ENCODE results near the gene ARHGEF37.
"Not testable (repeated sequence)": the region's sequence is repeated elsewhere in the genome, so short reads cannot be mapped to it uniquely, and the experiment has no call there.

Gene ARHGEF37

DNA sequence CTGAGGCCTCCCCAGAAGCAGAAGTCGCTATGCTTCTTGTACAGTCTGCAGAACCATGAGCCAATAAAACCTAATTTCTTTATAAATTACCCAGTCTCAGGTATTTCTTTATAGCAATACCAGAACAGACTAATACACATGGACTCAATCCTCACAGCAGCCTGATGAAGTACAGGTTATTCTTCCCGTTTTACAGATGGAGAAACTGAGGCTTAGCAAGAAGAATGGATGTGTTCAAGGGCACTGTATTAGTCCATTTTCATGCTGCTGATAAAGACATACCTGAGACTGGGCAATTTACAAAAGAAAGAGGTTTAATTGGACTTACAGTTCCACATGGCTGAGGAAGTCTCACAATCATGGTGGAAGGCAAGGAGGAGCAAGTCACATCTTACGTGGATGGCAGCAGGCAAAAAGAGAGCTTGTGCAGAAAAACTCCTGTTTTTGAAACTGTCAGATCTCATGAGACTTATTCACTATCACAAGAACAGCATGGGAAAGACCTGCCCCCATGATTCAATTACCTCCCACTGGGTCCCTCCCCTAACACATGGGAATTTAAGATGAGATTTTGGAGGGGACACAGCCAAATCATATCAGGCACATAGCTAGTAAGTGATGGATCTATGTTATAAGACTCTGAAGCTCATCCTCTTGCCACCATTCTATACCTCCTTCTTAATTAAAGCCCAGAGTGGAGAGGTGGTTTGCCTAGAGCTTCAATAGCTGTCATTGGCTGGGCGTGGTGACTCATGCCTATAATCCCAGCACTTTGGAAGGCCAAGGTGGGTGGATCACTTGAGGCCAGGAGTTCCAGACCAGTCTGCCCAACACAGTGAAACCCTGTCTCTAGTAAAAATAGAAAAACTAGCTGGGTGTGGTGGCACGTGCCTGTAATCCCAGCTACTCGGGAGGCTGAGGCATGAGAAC lies 67.4 kb downstream of the ARHGEF37 start:
- not testable (repeated sequence) for FAIRE-seq

DNA sequence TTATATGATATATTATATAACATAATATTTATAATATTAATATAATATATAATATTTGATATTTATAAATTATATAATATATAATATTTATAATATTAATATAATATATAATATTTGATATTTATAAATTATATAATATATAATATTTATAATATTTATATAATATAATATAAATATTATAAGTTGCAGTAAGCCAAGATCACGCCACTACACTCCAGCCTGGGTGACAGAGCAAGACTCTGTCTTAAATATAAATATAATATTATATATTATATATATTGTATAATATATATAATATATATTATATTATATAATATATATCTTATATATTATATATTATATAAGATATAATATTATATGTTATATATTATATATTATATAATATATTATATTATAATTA lies 68.4 kb downstream of the ARHGEF37 start:
- FAIRE-seq = not testable (repeated sequence)

DNA sequence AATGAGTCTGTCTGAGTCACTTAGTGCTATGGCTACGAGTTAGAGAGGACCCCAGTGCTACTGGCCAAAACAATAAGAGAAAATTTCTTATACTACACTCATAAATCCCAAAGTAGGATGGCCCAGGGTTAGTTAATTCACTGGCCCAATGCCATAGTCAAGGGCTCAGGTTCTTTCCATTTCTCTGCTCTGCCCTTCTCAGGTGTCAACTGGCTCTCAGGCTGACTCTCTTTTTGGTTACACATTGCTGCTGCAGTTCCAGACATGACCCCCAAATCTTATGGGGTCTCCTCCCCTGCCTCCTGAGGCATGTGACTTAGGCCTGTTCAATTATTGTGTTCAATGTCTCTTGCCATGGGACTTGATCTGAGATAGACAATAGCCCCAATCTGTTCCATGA lies 70.4 kb downstream of the ARHGEF37 start:
- FAIRE-seq = no peak

DNA sequence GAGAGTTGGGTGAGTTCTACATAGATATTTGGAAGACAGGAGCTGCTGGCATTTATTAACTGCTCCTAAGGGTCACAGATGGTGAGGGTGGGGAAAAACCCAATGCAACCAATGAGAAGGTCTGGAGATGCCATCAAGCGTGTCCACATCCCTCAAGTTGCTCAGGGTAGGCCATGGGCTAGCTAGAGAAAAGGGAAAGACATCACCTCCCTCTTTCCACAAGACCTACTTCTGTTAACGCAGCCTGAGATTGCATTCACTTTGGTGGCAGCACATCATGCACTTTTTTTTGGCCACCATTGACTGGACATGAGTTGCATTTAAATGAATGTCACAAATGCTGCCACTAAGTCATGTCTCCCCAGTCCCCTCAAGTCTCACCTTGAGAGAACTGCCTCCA lies 71.4 kb downstream of the ARHGEF37 start:
- no peak for FAIRE-seq

DNA sequence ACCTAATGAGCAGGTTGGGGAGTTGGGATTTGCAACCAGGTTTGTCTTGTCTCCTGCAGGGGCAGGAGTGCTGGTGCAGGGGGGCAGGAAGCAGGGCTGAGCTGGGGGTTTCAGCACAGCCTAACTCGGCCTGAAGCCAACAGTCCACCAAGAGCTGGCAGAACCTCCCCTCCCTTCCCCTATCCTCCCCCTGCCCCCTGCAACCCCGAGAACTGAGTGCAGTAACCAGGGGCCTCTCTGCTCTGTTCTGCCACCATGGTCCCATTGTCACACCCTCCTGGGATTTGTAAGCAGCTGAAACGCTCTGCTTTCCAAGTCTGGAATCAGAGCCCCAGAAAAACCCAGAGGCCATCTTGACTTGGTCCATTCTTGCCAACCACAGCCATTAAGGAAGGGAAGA lies 72.9 kb downstream of the ARHGEF37 start:
- no peak for FAIRE-seq

DNA sequence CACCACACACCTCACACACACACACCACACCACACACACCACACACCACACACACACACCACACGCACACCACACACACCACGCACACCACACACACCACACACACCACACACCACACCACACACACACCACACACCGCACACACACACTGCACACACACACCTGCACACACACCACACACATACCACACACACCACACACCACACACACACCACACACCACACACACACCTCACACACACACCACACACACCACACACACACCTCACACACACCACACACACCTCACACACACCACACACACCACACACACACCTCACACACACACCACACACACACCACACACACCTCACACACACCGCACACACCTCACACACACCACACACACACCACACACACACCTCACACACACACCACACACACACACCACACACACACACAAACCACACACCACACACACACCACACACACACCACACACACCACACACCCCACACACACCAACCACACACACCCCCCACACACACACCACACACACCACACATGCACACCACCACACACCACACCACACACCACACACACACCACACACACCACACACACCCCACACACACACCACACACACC lies 73.7 kb downstream of the ARHGEF37 start:
- no peak for FAIRE-seq

DNA sequence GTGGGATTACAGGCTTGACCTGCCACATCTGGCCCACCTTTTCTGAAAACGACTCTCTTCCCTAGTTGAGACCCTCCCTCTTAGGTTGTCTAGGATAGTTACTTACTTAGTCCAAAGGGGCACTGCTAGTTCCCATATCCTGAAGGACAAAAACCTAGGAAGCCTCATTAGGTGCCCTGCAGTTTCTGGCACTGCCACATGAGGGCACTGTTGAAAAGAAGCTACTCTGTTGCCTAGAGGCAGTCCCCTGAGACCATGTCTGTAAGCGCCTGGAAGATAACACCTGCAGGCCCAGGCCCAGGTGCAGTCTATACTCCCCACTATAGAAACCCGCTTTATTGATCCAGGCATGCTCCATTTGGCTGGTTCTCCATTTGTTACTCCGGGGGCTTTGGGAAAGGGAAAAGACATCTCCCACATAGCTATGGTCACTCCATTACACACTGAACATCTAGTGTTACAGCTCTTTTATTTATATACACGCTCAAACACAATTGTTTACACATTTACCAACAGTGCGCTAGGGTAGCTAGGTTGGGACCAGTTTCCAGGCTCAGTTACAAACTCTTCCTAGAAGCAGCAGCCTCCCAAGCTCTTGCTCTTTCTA lies 75.4 kb downstream of the ARHGEF37 start:
- no peak for FAIRE-seq

DNA sequence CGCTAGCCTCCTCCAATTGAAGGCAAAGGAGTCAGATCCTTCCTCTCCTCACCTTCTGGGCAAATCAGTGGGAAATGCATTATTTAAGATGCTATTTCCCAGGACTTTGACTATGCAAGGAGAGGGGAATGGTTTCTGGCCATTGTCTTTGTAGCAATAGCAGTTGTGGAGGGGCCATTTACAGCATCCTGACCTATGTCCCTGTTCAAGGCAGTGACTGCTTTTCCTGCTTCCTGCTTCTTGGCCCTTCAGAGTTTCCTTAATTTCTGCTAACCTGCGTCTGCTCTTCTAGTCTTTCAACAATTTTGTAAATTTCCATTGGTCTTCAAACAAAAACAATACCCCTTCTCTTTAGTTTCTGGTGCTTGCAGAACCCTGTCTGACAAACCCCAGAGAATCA lies 76.0 kb downstream of the ARHGEF37 start:
- no peak for FAIRE-seq

DNA sequence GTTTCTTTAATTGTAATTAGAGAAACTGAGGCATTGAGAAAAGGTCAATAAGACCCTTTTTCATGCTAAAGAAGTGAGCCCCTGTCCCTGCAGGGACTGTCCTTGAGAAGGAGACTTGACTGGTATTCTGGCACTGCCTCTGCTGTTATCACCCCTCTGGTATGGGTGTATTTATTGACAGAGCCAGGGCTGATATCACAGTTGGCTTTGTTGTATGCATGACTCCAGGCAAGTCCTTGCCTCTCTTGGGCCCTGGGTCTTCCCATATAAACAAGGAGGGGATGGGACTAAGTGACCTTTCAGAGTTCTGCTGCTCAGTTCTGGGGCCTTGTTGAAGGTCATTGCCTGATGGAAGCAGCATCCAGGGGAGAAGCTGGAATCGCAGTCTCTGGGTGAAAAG lies 77.0 kb downstream of the ARHGEF37 start:
- no peak for FAIRE-seq

DNA sequence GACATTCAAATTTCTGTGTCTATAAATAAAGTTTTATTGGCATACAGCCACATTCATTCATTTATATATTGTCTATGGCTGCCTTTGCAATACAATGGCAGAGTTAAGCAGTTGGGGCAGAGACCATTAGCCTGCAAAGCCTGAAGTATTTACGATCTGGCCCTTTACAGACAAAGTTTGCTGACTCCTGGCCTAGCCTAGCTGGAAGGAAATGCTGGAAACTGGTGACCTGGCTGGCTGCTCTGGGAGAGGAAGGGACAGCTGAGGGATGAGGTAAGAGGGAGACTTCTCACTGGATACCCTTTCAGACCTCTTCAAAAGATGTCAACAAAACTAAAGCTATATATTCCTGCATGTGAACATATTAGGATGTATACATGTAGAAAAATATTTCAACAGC lies 82.8 kb downstream of the ARHGEF37 start:
- FAIRE-seq = no peak

DNA sequence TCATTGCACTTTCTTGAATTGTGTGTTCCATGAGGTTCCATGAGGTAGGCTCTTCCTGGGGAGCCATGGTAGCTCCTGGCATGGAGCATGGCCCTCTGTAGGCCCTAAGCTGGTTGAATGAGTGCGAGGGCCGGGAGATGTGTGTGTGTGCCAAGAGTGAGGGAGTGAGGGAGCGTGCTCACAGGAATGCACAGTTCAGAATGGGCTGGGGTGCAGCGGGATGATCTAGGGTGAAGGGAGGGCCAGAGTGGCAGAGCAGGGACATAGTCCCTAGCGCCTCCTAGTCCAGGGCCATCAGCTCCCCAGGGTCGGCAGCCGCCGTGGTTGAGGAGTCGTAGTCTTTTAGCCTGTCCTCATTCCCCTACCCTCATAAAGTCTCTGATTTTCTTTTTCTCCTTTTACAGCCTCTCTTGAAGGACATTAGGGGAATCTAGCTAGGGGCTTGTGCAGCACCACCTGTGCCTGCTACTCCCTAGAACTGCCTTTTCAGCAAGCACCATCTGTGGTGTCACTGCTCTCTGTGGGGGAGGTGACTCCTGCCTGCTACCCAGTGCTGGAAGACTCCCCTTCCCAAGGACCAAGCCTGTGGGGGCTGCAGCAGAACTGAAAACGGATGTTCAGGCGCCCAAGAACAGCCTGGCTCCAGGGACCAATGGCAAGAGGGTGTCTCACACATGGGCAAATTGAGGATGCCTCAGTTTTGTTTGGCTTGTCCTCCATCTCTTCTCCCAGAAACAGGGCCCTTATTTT lies 83.5 kb downstream of the ARHGEF37 start:
- FAIRE-seq = no peak

DNA sequence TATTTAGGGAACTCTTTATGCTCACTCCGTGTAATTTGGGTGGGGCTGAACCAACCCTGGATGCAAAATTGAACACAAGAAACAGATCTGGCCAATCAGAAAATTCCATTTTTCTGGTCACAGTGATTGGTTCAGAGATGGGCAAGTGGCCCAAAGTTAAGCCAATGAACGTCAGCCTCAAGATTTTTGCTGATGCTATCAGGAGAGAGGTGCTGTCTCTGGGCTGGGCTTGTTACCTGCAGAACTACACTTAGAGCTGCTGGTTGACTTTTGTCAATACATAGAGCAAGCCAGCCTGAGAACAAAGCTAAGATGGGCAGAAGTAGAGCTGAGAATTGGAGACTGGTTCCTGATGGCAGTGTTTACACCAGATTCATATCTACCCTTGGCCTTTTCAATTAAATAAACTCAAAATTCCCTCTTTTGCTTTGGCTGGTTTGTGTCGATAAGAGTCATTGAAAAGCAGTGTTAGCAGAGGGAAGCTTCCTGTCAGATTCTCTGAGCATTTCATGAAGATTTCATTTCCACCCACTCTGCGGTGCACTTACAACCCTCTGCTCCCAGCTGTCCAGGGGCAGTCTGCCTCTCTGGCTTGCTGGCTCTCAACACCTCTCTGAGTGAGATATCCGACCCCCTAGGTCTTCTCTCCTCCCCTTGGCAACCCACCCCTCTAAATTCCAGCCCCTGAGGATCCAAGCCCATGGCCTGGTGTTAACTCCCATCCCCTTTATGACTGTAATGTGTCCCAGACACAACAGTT lies 84.3 kb downstream of the ARHGEF37 start:
- FAIRE-seq = no peak

DNA sequence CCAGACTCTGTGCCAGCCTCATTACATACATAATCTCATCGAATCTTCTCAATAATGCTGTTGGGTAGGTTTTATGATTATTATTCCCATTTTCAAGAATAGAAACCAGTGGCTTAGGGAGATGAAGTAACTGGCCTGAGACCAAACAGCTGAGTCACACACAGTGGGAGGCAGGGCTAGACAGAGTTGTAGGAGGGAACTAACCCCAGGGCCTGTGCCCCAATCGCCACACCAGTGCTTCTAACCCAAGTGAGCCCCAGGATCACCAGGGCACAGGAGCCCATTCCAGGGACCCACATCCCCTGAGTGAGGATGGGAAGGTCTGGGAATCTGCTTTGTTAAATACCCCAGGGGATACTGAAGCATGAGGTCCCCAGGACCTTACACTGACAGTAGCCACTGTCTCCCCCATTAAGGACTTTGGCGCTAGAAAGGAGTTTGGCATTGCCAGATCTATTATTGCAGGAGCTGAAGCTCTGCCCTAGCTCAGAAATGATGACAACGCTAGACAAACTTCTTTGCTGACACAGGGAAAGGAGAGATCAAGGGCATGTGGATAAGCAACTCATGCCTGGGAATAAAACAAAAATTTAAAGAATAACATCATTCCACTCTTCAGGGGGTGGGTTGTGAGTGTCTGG lies 85.0 kb downstream of the ARHGEF37 start:
- FAIRE-seq = no peak

DNA sequence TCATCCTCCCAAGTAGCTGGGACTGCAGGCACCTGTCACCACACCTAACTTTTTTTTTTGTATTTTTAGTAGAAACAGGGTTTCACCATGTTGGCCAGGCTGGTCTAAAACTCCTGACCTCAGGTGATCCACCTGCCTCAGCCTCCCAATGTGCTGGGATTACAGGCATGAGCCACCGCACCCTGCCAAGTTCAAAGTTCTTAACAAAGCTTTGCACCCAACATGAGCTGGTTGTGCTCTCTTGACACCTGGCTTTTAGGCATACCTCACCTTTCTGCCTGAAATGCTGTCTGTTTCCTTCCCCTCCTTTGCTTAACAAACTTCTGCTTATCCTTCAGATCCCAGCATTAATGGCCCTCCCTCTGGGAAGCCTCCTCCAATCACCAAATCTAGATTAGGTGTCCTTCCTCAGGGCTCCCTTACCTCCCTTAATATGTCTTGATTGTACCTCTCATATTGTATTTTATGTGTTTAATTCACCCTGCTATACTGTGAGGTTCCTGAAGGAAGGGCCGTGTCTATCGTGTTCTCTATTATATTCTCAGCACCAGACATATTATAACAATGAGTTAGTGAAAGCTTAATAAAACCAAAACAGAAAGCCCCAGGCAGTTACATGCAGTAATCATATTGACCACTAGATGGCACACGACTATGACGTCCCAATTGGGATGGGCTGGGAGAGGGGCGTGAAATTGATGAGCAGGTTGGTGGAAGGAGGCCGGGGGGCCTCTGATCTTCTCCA lies 86.0 kb downstream of the ARHGEF37 start:
- no peak for FAIRE-seq

DNA sequence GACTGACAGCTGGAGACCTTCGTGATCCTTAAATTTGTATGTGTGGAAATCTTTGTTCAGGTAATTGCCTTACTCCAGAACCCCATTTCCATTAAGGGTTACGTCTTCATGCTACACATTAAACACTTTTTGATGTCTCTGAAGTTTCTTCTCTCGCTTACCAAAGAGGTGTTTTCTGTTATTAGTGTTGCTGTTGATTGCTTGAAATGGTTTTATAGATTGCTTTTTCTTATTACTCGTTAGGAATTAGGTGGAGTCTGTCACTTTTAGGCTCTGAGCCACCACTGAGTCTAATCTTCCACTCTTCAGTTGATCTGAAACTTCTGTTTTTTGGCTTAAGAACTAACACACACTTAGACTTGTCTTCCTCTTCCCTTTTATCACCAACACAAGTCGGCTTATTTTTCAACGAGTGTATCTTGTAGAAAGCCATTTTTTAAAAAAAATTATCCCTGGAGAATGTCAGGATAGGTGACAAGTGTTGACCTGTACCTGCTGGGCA lies 86.6 kb downstream of the ARHGEF37 start:
- FAIRE-seq = no peak

DNA sequence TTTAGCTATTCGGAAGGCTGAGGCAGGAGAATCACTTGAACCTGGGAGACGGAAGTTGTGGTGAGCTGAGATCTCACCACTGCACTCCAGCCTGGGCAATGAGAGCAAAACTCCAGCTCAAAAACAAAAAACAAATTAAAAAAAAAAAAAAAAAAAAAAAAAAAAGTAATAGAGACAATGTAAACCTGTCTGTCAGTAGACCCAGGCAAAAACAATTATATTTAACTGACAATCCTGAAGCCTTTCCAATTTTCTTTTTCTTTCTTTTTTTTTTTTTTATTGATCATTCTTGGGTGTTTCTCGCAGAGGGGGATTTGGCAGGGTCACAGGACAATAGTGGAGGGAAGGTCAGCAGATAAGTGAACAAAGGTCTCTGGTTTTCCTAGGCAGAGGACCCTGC lies 88.0 kb downstream of the ARHGEF37 start:
- not testable (repeated sequence) for FAIRE-seq

DNA sequence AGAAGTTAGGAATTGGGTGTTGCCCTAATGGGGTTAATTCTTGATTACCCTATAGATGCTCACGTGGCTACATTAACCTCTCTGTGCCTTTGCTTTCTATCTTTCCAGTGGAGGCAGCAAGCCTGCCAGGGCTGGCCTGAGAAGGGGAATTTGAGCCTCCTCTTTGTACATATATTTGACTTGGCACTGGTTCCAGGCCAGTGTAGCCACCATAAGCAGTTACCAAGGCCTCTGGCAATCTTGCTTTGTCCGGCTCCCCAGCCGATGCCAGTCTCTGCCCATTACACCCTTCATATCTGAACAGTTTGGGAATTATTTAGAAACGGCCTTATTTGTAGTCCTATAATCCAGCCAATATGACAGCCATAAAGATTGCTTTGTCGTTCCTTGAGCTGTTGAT lies 90.2 kb downstream of the ARHGEF37 start:
- FAIRE-seq = no peak

DNA sequence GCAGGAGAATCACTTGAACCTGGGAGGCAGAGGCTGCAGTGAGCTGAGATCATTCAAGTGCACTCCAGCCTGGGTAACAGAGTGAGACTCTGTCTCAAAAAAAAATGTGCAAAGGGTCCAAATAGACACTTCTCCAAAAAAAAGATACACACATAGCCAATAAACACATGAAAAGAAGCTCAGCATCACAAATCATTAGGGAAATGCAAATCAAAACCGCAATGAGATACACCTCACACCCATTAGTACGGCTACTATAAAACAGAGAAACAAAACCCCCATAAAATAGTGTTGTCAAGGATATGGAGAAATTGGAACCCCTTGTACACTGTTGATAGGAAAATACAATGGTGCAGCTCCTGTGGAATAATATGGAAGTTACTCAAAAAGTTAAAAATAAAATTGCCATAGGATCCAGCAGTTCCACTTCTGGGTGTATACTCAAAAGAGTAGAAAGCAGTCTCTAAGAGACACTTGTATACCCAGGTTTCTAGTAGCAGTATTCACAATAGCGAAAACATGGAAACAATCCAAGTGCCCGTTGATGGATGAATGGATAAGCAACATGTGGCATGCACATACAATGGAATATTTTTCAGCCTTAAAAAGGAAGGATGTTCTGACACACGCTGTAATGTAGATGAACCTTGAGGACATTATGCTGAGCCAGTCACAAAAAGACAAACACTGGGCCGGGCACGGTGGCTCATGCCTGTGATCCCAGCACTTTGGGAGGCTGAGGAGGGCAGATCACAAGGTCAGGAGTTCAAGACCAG lies 91.6 kb downstream of the ARHGEF37 start:
- FAIRE-seq = no peak

DNA sequence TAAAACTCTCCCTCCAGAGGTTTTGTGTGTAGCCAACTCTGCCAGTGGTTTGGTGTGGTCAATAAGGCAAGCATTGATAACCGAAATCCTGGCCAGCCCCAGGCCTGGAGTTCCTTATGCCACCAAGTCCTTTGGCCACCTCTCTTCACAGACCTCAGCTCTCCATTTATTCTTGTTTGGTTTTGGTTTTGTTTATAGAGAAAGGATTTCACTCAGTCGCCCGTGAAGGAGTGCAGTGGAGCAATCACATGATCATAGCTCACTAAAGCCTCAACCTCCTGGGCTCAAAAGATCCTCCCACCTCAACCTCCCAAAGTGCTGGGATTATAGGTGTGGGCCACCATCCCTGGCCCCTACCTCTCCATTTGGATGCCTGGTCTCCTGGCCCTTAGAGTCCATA lies 93.4 kb downstream of the ARHGEF37 start:
- no peak for FAIRE-seq

DNA sequence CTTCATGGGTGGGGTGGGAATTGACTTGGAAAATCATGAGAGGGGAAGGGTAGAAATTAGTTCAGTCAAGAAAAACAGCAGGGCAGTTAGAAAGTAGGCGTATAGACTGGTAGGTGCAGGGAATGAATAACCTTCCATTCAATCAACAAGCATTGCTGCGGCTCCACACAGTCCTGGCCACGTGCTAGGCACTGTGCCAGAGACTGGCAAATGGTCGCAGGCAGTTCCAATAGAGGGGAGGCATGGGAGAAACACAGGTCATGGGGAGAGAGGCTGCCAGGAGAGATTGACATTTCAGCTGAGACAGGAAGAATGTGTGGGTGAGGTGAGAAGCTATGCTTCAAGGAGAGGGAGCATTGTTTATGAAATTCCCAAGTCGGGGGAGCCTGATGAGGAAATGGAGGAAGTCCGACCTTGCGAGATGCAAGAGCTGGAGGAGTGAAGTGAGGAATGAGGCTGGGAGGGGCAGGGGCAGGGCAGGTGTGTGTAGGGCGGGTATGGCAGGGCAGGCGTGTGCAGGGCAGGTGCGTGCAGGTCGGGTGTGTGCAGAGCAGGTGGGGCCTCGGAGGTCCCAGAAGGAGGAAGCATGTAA lies 94.4 kb downstream of the ARHGEF37 start:
- no peak for FAIRE-seq

Data from islet of Langerhans (tissue), 1 donor.